Loucy (cell line): Measurements from ENCODE around the gene OR4D9.

Source experiments
- CTCF ChIP-seq: fragments of 200-600 bp; sonication (generic); conservative IDR thresholded peaks from 2 replicates; pipeline ENCODE4 v1.5.1; 2014; ENCODE audit warnings: mild to moderate bottlenecking, antibody characterized with exemption, low read length
- EZH2phosphoT487 ChIP-seq: fragments of 200-600 bp; IDR thresholded peaks from 2 replicates; pipeline ENCODE4 v1.6.1; 2018; ENCODE audit warnings: antibody characterized with exemption, mild to moderate bottlenecking, moderate library complexity, borderline replicate concordance

GRCh38 chr11:59523541-59523940, 12.2 kb downstream of the OR4D9 start:
- peak; percentile 66 for TF ChIP-seq CTCF
- no peak for TF ChIP-seq EZH2phosphoT487
